GM12874 (cell line): ENCODE data around the gene SLC41A3.

Experiments used
- TF ChIP-seq, protein P1 (sequence below): IDR thresholded peaks from 2 replicates; pipeline ENCODE4 v1.5.1; 2011; ENCODE audit warnings: low read depth, mild to moderate bottlenecking, control low read depth, low read length, moderate library complexity; ENCODE audit not compliant: insufficient read depth

The SLC41A3 gene

GRCh38 chr3:126018995-126019394, 64.9 kb downstream of the SLC41A3 start:
- TF ChIP-seq, protein P1, sequence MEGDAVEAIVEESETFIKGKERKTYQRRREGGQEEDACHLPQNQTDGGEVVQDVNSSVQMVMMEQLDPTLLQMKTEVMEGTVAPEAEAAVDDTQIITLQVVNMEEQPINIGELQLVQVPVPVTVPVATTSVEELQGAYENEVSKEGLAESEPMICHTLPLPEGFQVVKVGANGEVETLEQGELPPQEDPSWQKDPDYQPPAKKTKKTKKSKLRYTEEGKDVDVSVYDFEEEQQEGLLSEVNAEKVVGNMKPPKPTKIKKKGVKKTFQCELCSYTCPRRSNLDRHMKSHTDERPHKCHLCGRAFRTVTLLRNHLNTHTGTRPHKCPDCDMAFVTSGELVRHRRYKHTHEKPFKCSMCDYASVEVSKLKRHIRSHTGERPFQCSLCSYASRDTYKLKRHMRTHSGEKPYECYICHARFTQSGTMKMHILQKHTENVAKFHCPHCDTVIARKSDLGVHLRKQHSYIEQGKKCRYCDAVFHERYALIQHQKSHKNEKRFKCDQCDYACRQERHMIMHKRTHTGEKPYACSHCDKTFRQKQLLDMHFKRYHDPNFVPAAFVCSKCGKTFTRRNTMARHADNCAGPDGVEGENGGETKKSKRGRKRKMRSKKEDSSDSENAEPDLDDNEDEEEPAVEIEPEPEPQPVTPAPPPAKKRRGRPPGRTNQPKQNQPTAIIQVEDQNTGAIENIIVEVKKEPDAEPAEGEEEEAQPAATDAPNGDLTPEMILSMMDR = no peak

DNA sequence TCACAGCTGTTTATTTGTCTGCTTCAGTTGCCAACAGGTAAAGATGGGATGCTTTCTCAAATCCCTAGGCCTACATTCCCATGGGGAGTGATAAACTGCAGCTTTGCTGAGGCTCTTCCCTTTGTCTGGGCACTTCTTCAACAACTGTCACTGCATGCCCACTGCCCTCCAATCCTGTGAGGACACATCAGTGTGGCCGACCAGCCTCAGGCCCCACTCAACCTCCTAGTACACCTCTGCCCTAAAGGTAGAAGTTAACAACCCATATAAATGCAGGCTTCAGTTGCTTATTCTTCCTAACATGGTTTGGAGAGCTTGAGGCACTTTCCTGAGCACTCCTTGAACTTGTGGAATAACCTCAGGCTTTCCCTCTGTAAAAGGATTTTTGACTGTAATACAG, 65.4 kb downstream of the SLC41A3 start:
- TF ChIP-seq, protein P1 = no peak

- TF ChIP-seq, protein P1 = no peak
These were observed 66.6 kb downstream of the SLC41A3 start for GRCh38 chr3:126017362-126017761.

DNA sequence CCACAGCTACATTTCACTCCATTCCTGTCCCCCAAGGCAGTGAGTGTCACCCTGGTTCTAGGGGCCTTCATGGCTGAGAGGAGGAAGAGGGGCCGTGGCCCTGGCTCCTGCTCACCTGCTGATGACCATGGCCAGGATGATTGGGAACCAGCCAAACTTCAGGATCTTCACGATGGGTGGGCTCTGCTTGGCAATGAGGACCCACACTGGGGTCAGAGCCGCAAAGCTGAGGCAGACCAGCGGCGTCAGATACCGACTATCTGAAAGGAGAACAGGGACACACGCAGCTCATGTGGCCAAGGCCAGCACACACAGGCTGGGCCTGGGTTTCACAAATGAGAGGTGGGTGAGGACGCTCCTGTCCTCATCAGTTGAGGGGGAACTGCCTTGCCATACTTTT, 67.3 kb downstream of the SLC41A3 start:
- TF ChIP-seq, protein P1 = no peak

- TF ChIP-seq, protein P1 = no peak
These were observed 68.8 kb downstream of the SLC41A3 start for GRCh38 chr3:126015075-126015474.

DNA sequence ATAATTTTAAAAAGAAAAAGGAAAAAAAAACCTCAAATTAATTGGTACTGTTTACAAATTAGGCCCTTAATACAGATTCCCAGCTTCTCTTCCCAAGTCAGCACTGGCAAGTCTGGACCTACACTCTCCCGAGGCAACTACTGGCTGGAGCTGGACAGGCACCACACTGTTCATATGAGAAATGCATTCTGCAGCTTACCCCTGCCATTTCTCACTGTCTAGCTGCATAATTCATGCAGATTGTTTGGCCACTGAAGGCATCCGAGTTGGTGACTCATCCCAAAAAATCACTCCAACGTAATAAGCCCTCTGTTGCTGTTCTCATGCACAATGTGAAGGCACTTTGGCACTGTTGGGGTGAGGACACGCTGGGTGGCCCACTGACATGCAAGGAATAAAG, 69.7 kb downstream of the SLC41A3 start:
- TF ChIP-seq, protein P1 = no peak

GRCh38 chr3:126013751-126014156, 70.2 kb downstream of the SLC41A3 start:
- TF ChIP-seq, protein P1 = no peak

DNA sequence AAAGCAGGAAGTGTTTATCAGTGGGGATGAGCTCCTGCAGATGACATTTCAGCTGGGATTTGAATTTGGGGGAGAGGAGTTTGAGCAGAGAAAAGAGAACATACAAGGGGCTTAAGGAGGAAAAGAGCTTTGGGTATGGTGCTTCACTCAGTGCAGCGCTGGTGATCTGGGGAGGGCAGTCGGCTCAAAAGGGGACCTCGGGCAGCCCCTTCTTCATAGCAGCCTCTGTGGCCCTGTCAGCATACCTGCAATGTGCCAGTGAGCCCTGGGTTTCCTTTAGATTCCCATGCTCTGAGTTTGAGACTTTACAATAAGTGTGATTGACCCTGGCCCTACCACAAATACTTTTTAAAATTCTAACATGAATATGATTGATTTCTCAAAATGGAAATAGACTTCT, 74.7 kb downstream of the SLC41A3 start:
- TF ChIP-seq, protein P1 = no peak
